HFF-Myc (cell line): Measurements from ENCODE around the gene CDK11A.

Source experiments
- DNase-seq: peaks from one replicate; pipeline ENCODE4 v3.0.0-alpha.2; 2011; ENCODE audit warnings: low read depth; ENCODE audit errors: extremely low read depth
- H3K4me3 ChIP-seq: replicated peaks from 2 replicates; pipeline ENCODE4 v1.5.1; 2011; ENCODE audit warnings: low read depth, mild to moderate bottlenecking, control low read depth, low read length
- TF ChIP-seq, protein P1 (sequence below): IDR thresholded peaks from 2 replicates; pipeline ENCODE4 v1.5.1; 2012; ENCODE audit warnings: mild to moderate bottlenecking, low read depth, low read length, control low read depth; ENCODE audit errors: missing control alignments

Gene CDK11A

GRCh38 chr1:1724035-1724864, at the start of gene CDK11A:
Gene CDK11A (minus strand): TSS chr1:1724357. CDS start chr1:1722818, 1,539 bp downstream.
- H3K4me3 ChIP-seq = peak within 1 kb of the TSS; percentile 57

DNA sequence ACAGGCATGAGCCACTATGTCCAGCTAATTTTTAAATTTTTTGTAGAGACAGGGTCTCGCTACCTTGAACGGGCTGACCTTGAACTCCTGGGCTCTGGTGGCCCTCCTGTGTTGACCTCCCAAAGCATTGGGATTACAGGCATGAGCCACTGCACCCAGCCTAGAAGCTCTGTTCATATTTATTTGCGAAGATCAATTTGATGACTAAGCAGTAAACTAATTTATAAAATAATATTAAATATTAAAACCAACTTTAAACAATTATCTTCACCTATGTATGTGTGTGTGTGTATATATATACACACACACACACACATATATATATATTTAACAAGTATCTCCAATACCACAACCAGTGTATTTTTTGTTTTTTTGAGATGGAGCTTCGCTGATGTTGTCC, 49.7 kb upstream of the CDK11A start:
- TF ChIP-seq, protein P1, sequence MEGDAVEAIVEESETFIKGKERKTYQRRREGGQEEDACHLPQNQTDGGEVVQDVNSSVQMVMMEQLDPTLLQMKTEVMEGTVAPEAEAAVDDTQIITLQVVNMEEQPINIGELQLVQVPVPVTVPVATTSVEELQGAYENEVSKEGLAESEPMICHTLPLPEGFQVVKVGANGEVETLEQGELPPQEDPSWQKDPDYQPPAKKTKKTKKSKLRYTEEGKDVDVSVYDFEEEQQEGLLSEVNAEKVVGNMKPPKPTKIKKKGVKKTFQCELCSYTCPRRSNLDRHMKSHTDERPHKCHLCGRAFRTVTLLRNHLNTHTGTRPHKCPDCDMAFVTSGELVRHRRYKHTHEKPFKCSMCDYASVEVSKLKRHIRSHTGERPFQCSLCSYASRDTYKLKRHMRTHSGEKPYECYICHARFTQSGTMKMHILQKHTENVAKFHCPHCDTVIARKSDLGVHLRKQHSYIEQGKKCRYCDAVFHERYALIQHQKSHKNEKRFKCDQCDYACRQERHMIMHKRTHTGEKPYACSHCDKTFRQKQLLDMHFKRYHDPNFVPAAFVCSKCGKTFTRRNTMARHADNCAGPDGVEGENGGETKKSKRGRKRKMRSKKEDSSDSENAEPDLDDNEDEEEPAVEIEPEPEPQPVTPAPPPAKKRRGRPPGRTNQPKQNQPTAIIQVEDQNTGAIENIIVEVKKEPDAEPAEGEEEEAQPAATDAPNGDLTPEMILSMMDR = no peak
- H3K4me3 ChIP-seq = no peak overlapping the region
- DNase-seq = no peak

More at GRCh38 chr1:1724035-1724864, at the start of gene CDK11A:
- peak; percentile 99 for DNase-seq
- TF ChIP-seq, protein P1 = peak; percentile 10

- DNase-seq = no peak
These were observed 46.9 kb upstream of the CDK11A start for GRCh38 chr1:1771096-1771495.

GRCh38 chr1:1770102-1770501, 45.9 kb upstream of the CDK11A start:
- no peak for DNase-seq
- no peak overlapping the region for H3K4me3 ChIP-seq
- TF ChIP-seq, protein P1 = no peak

More at GRCh38 chr1:1771096-1771495, 46.9 kb upstream of the CDK11A start:
- TF ChIP-seq, protein P1 = no peak
- H3K4me3 ChIP-seq = no peak overlapping the region

DNA sequence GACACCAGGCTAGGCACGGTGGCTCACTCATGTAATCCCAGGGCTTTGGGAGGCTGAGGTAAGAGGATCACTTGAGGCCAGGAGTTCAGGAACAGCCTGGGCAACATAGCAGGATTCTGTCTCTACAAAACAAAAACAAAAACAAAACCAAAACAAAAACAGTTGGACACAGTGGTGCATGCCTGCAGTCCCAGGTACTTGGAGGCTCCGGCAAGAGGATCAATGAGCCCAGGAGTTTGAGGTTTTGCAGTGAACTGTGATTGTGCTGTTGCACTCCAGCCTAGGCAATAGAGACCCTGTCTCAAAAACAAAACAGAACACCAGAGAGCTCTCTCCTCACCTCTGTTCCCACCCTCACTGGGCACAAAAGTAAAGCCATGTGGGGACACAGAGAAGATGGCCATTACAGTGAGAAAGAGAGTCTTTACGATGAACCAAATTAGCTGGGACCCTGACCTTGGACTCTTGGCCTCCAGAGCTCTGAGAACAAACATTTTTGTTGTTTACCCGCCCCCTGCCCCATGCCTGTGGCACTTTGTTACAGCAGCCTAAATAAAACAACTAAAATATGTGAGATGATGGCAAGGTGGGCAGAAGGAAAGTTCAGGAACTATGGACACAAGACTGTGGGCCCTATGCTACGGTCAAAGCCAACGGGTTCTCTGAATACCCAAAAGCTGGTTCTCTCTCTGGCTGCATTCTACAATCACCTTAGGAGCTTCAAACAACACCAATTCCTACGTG, 44.3 kb upstream of the CDK11A start:
- no peak for DNase-seq
- H3K4me3 ChIP-seq = no peak overlapping the region
- TF ChIP-seq, protein P1 = no peak

DNA sequence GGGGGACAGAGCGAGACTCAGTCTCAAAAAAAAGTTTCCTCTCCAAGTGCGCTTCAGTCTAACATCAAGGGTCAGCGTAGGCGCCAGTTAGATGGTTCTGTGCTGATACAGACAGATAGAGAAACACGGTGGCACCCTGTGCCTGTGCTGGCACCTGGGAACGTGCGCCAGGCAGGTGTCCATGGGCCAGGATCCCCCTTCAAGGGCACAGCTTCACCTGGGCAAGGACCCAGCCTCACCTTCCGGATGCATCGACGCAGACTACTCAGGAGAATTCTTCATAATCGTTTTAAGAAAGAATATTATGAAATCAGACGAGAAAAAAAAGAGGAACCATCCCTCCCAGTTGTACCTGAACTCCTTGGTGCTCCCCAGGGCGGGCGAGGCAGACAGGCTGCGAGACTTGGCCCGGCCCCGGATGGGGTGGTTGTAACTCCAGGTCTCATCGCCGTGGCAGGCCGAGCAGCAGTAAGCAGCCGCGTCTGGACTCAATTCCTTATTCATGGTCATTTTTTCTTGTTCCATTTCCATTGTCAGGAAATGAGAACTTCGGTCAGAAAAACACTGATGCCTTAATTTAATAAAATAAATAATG, 40.8 kb upstream of the CDK11A start:
- no peak for DNase-seq

More for the DNA sequence above, 40.8 kb upstream of the CDK11A start:
- H3K4me3 ChIP-seq = no peak overlapping the region
- TF ChIP-seq, protein P1 = no peak
